WTC11 (cell line): ENCODE results near the gene EYA2. TPM values are rescaled to one million over a fixed set of nuclear protein-coding genes. Genes with fewer than 3 reads are reported as not detected.

ENCODE experiments used
- ATAC-seq: fragments of 200-7000 bp; cut with Tn5 transposase; 2 replicates; pipeline ENCODE4 v1.10.0; 2021; ENCODE audit warnings: mild to moderate bottlenecking, moderate library complexity
- CTCF ChIA-PET: fragments of 300-600 bp; sonication (Branson Sonifier 250); formaldehyde crosslinking; loops from one replicate; lab custom pipeline; 2021; ENCODE audit warnings: antibody characterized with exemption; lab: Charles Lee
- POLR2A ChIA-PET: fragments of 350-600 bp; sonication (Branson Sonifier 250); formaldehyde crosslinking; loops from one replicate; lab custom pipeline; 2021; ENCODE audit warnings: antibody characterized with exemption; lab: Charles Lee
- DNase-seq: peaks from one replicate; pipeline ENCODE4 v3.0.0; 2021; ENCODE audit warnings: low spot score
- H3K27ac Mint-ChIP-seq: 2 replicates; pipeline ENCODE4 v1.8.0; 2021; ENCODE audit warnings: mixed read lengths
- H3K27me3 Mint-ChIP-seq: 2 replicates; pipeline ENCODE4 v1.8.0; 2021; ENCODE audit warnings: low read depth, mild to moderate bottlenecking, moderate library complexity, mixed read lengths
- H3K36me3 Mint-ChIP-seq: 2 replicates; pipeline ENCODE4 v1.8.0; 2021; ENCODE audit warnings: mixed read lengths
- H3K4me1 Mint-ChIP-seq: 2 replicates; pipeline ENCODE4 v1.8.0; 2022; ENCODE audit warnings: mixed read lengths
- H3K4me3 Mint-ChIP-seq: 2 replicates; pipeline ENCODE4 v1.8.0; 2021; ENCODE audit warnings: mild to moderate bottlenecking, moderate library complexity, mixed read lengths
- H3K9me3 Mint-ChIP-seq: 2 replicates; pipeline ENCODE4 v1.8.0; 2021; ENCODE audit warnings: mixed read lengths
- ATF1 ChIP-seq: sonication (generic); formaldehyde crosslinking; IDR thresholded peaks from 2 replicates; pipeline ENCODE4 v1.8.1; 2023; ENCODE audit warnings: mild to moderate bottlenecking, moderate library complexity, missing genetic modification reagents
- ATF2 ChIP-seq: sonication (generic); formaldehyde crosslinking; IDR thresholded peaks from 2 replicates; pipeline ENCODE4 v1.8.1; 2022; ENCODE audit warnings: low read depth, missing genetic modification reagents, borderline replicate concordance
- CBFB ChIP-seq: sonication (generic); formaldehyde crosslinking; IDR thresholded peaks from 2 replicates; pipeline ENCODE4 v1.8.1; 2022; ENCODE audit warnings: mild to moderate bottlenecking, low read depth, missing genetic modification reagents
- ELF4 ChIP-seq: sonication (generic); formaldehyde crosslinking; IDR thresholded peaks from 2 replicates; pipeline ENCODE4 v1.8.1; 2022; ENCODE audit warnings: low read depth, mild to moderate bottlenecking, moderate library complexity, missing genetic modification reagents
- HMGA2 ChIP-seq: fragments of 250-450 bp; sonication (Bioruptor Pico); IDR thresholded peaks from 2 replicates; pipeline ENCODE4 v1.4.0; 2021; ENCODE audit warnings: mild to moderate bottlenecking, moderate library complexity
- IRF1 ChIP-seq: sonication (generic); formaldehyde crosslinking; IDR thresholded peaks from 2 replicates; pipeline ENCODE4 v1.8.0; 2023; ENCODE audit warnings: missing genetic modification reagents
- JUN ChIP-seq: sonication (generic); formaldehyde crosslinking; IDR thresholded peaks from 2 replicates; pipeline ENCODE4 v1.8.0; 2023; ENCODE audit warnings: mild to moderate bottlenecking, missing genetic modification reagents
- MYBL2 ChIP-seq: sonication (generic); formaldehyde crosslinking; IDR thresholded peaks from 2 replicates; pipeline ENCODE4 v1.8.1; 2023; ENCODE audit warnings: mild to moderate bottlenecking, moderate library complexity, missing genetic modification reagents
- NFYB ChIP-seq: sonication (generic); formaldehyde crosslinking; conservative IDR thresholded peaks from 2 replicates; pipeline ENCODE4 v1.8.0; 2022; ENCODE audit warnings: low read depth, missing genetic modification reagents
- PREB ChIP-seq: sonication (generic); formaldehyde crosslinking; IDR thresholded peaks from 2 replicates; pipeline ENCODE4 v1.8.1; 2022; ENCODE audit warnings: mild to moderate bottlenecking, missing genetic modification reagents, moderate library complexity, borderline replicate concordance
- SMAD3 ChIP-seq: sonication (generic); formaldehyde crosslinking; IDR thresholded peaks from 2 replicates; pipeline ENCODE4 v1.8.0; 2022; ENCODE audit warnings: missing genetic modification reagents, mild to moderate bottlenecking, borderline replicate concordance
- SOX15 ChIP-seq: fragments of 250-450 bp; sonication (Bioruptor Pico); IDR thresholded peaks from 2 replicates; pipeline ENCODE4 v1.9.0; 2021; ENCODE audit warnings: mild to moderate bottlenecking
- TP53 ChIP-seq: sonication (generic); formaldehyde crosslinking; IDR thresholded peaks from 2 replicates; pipeline ENCODE4 v1.8.1; 2023; ENCODE audit warnings: mild to moderate bottlenecking, missing genetic modification reagents
- ZBTB21 ChIP-seq: sonication (generic); formaldehyde crosslinking; IDR thresholded peaks from 2 replicates; pipeline ENCODE4 v1.8.1; 2023; ENCODE audit warnings: mild to moderate bottlenecking, missing genetic modification reagents, borderline replicate concordance
- ZNF121 ChIP-seq: sonication (generic); formaldehyde crosslinking; IDR thresholded peaks from 2 replicates; pipeline ENCODE4 v1.8.0; 2023; ENCODE audit warnings: missing genetic modification reagents
- ZNF219 ChIP-seq: sonication (generic); formaldehyde crosslinking; IDR thresholded peaks from 2 replicates; pipeline ENCODE4 v1.8.0; 2023; ENCODE audit warnings: missing genetic modification reagents, mild to moderate bottlenecking, borderline replicate concordance
- total RNA-seq: library from RNA; stranded (reverse); gene quantifications from 3 replicates; pipeline ENCODE4 v1.2.3, GENCODE V29; 2021
- TF ChIP-seq, protein P1 (sequence below): sonication (generic); formaldehyde crosslinking; IDR thresholded peaks from 2 replicates; pipeline ENCODE4 v1.8.1; 2022; ENCODE audit warnings: low read depth, mild to moderate bottlenecking, moderate library complexity, missing genetic modification reagents, borderline replicate concordance
- TF ChIP-seq, protein P2 (sequence below): sonication (generic); formaldehyde crosslinking; IDR thresholded peaks from 2 replicates; pipeline ENCODE4 v1.8.0; 2022; ENCODE audit warnings: mild to moderate bottlenecking, missing genetic modification reagents
- TF ChIP-seq, protein P3 (sequence below): sonication (generic); formaldehyde crosslinking; IDR thresholded peaks from 2 replicates; pipeline ENCODE4 v1.8.1; 2023; ENCODE audit warnings: mild to moderate bottlenecking, missing genetic modification reagents, moderate library complexity
- TF ChIP-seq, protein P4 (sequence below): sonication (generic); formaldehyde crosslinking; IDR thresholded peaks from 2 replicates; pipeline ENCODE4 v1.8.1; 2022; ENCODE audit warnings: mild to moderate bottlenecking, moderate library complexity, missing genetic modification reagents

Gene EYA2
- total RNA-seq, 1 experiment from 2014 or later: 1.5 TPM

GRCh38 chr20:47144463-47144862 lies 249.8 kb downstream of the EYA2 start:
- CTCF ChIA-PET: no interaction called here
- Mint-ChIP-seq H3K27ac (no peak overlapping the region), H3K9me3 (peaks cover 17% of the 10 kb centered on the region), H3K27me3 (no peaks in the 10 kb centered on the region; the same call in 1 of the 2 replicates), H3K36me3 (peaks cover 11% of the 10 kb centered on the region), H3K4me3 (no peak overlapping the region), H3K4me1 (0 out of 2 replicates have a peak, but pooled peaks cover 2% of the 10 kb centered on the region)
- DNase-seq (no peak), ATAC-seq (no peak)
- no peak for TF ChIP-seq TP53 (CRISPR knock-in tag)
- TF ChIP-seq, protein P1, sequence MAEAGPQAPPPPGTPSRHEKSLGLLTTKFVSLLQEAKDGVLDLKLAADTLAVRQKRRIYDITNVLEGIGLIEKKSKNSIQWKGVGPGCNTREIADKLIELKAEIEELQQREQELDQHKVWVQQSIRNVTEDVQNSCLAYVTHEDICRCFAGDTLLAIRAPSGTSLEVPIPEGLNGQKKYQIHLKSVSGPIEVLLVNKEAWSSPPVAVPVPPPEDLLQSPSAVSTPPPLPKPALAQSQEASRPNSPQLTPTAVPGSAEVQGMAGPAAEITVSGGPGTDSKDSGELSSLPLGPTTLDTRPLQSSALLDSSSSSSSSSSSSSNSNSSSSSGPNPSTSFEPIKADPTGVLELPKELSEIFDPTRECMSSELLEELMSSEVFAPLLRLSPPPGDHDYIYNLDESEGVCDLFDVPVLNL (CRISPR knock-in tag): no peak
- TF ChIP-seq, protein P2, sequence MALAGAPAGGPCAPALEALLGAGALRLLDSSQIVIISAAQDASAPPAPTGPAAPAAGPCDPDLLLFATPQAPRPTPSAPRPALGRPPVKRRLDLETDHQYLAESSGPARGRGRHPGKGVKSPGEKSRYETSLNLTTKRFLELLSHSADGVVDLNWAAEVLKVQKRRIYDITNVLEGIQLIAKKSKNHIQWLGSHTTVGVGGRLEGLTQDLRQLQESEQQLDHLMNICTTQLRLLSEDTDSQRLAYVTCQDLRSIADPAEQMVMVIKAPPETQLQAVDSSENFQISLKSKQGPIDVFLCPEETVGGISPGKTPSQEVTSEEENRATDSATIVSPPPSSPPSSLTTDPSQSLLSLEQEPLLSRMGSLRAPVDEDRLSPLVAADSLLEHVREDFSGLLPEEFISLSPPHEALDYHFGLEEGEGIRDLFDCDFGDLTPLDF (CRISPR knock-in tag): no peak
- TF ChIP-seq ATF1 (CRISPR knock-in tag): no peak
- no peak for TF ChIP-seq NFYB (CRISPR knock-in tag)
- TF ChIP-seq HMGA2 (CRISPR knock-in tag): no peak
- no peak for TF ChIP-seq ATF2
- TF ChIP-seq ZNF219: no peak
- TF ChIP-seq JUN (CRISPR knock-in tag): no peak
- TF ChIP-seq, protein P3, sequence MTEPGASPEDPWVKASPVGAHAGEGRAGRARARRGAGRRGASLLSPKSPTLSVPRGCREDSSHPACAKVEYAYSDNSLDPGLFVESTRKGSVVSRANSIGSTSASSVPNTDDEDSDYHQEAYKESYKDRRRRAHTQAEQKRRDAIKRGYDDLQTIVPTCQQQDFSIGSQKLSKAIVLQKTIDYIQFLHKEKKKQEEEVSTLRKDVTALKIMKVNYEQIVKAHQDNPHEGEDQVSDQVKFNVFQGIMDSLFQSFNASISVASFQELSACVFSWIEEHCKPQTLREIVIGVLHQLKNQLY (CRISPR knock-in tag): no peak
- TF ChIP-seq SOX15 (CRISPR knock-in tag): no peak
- no peak for TF ChIP-seq MYBL2 (CRISPR knock-in tag)
- TF ChIP-seq, protein P4, sequence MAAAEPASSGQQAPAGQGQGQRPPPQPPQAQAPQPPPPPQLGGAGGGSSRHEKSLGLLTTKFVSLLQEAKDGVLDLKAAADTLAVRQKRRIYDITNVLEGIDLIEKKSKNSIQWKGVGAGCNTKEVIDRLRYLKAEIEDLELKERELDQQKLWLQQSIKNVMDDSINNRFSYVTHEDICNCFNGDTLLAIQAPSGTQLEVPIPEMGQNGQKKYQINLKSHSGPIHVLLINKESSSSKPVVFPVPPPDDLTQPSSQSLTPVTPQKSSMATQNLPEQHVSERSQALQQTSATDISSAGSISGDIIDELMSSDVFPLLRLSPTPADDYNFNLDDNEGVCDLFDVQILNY (CRISPR knock-in tag): no peak
- TF ChIP-seq SMAD3 (CRISPR knock-in tag): no peak
- TF ChIP-seq ZBTB21: no peak
- TF ChIP-seq ZNF121 (CRISPR knock-in tag): no peak
- TF ChIP-seq ELF4: no peak
- POLR2A ChIA-PET: no interaction called here

DNA sequence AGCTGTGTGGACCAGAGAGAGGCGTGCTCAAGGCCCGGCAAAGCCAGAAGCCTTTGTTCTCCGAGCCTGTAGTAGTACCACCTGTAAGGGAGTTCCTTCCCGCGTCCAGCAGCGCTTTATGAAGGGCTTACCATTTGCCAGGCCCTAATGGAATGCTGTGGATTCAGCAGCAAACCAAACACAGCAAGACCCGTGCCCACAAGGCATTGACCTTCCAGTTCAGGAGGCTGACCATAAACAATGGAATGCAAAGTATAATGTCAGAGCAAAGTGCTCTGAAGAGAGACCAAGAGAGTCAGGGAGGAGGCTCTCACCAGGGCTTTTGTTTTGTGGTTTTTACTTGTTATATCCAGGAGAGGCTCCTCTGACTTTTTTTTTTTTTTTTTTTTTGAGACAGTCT lies 252.0 kb downstream of the EYA2 start:
- POLR2A ChIA-PET: no interaction called here
- DNase-seq: no peak
- Mint-ChIP-seq H3K4me3 (no peak overlapping the region), H3K36me3 (peaks cover 4% of the 10 kb centered on the region), H3K27me3 (peaks cover 10% of the 10 kb centered on the region), H3K27ac (no peak overlapping the region), H3K9me3 (peaks cover 4% of the 10 kb centered on the region), H3K4me1 (0 out of 2 replicates have a peak, but pooled peaks cover 2% of the 10 kb centered on the region)
- CTCF ChIA-PET: no interaction called here
- TF ChIP-seq SMAD3 (CRISPR knock-in tag) (no peak), PREB (CRISPR knock-in tag) (no peak), CBFB (no peak), IRF1 (no peak)
- ATAC-seq: no peak
